Stomach (tissue), 4 donors: ENCODE data around the gene KCNAB1.

Source experiments
- CTCF ChIP-seq, 7 experiments: fragments of 450-650 bp in 4 of 7; fragments of 200-600 bp in 3 of 7; sonication (generic) in 3 of 7; IDR thresholded peaks; one replicate each; pipeline ENCODE4 v1.5.1; 2016 to 2019; ENCODE audit warnings: antibody characterized with exemption in 7 of 7, control low read depth in 2 of 7, mild to moderate bottlenecking in 1 of 7
- EP300 ChIP-seq: sonication (generic); formaldehyde crosslinking; IDR thresholded peaks from one replicate; pipeline ENCODE4 v1.6.1; 2017; ENCODE audit warnings: antibody characterized with exemption
- POLR2A ChIP-seq, 4 donors: fragments of 450-650 bp; IDR thresholded peaks; one replicate each; pipeline ENCODE4 v1.6.1; 2016; ENCODE audit warnings: antibody characterized with exemption in 4 of 4, control low read depth in 2 of 4, mild to moderate bottlenecking in 1 of 4, moderate library complexity in 1 of 4

- TF ChIP-seq EP300 (no peak), CTCF (IDR thresholded peaks at IDR 0.05) (no peak), POLR2A (IDR thresholded peaks at IDR 0.05) (no peak)
These were observed 314.5 kb downstream of the KCNAB1 start for GRCh38 chr3:156434921-156435320.
